ENCODE measurements around the gene NGLY1. TPM values are rescaled to one million over a fixed set of nuclear protein-coding genes. Genes with fewer than 3 reads are reported as not detected.
A peak's percentile ranks its signal among the peaks of the same experiment; 100 is the strongest.

Gene NGLY1
- total and polyA plus RNA-seq, 9 of the 15 experiments (the other 6 are each of a cell fraction or from before 2014, with no cell fraction given): 52.2 to 124 (median 87.6) TPM

GRCh38 chr3:25719321-25719720, 63.9 kb downstream of the NGLY1 start:
- no peaks in the 10 kb centered on the region for H3K9me3 ChIP-seq (replicated peaks; ENCODE audit: control insufficient read depth, insufficient read depth, low read depth, low read length)
- ChIA-PET CTCF (ENCODE audit: low intra/inter-chr PET ratio) (no interaction called here), POLR2A (no interaction called here)
- no peaks in the 10 kb centered on the region for H3K4me1 ChIP-seq (replicated peaks in 1 of 2; ENCODE audit: control insufficient read depth in 2 of 2, insufficient read depth in 2 of 2, low read length in 2 of 2)
- H3K27me3 ChIP-seq (ENCODE audit: control insufficient read depth in 2 of 2, insufficient read depth in 2 of 2, low read length in 2 of 2): no peaks in the 10 kb centered on the region
- FAIRE-seq (no peak), ATAC-seq (no peak), DNase-seq (ENCODE audit: extremely low read depth in 1 of 4, low spot score in 3 of 4) (no peak)
- H4K20me1 ChIP-seq (replicated peaks; ENCODE audit: control insufficient read depth, insufficient read depth, low read length): no peaks in the 10 kb centered on the region
- no peak overlapping the region for H2AFZ ChIP-seq (ENCODE audit: low read depth, low read length)
- no peaks in the 10 kb centered on the region for H3K79me2 ChIP-seq (ENCODE audit: control insufficient read depth, insufficient read depth, low read length)
- H3K9me1 ChIP-seq (ENCODE audit: control insufficient read depth, insufficient read depth, low read length): no peaks in the 10 kb centered on the region
- H3K9ac ChIP-seq (ENCODE audit: insufficient read depth in 1 of 2, low read depth in 2 of 2, low read length in 2 of 2): no peak overlapping the region
- no peak overlapping the region for H3K4me3 ChIP-seq
- TSS peak; percentile 50 for BruUV-seq (replicated peaks)
- in situ Hi-C loops (cut with MboI) (no loop called here), intact Hi-C loops (cut with micrococcal nuclease) (no loop called here)
- H3K4me2 ChIP-seq (ENCODE audit: insufficient read depth, low read length): no peak overlapping the region
- peaks cover 23% of the 10 kb centered on the region; the same call in 2 of the 3 replicates for H3K36me3 ChIP-seq (ENCODE audit: control insufficient read depth, insufficient read depth, low read length)
- no peak overlapping the region for H3K27ac ChIP-seq (ENCODE audit: extremely low read depth, low read depth, low read length)
- 85% methylated on average over 1 of the region's 1 CpG for WGBS (ENCODE audit: insufficient coverage, low coverage, missing lambda C conversion rate)
- TF ChIP-seq SREBF2 (CRISPR knock-in tag; IDR thresholded peaks at IDR 0.05) (no peak), ZKSCAN1 (IDR thresholded peaks at IDR 0.05; ENCODE audit: low read depth, low read length) (no peak), ZBTB17 (CRISPR knock-in tag; IDR thresholded peaks at IDR 0.05) (no peak), TCF7L2 (IDR thresholded peaks at IDR 0.05; ENCODE audit: low read depth, low read length) (no peak)

- WGBS (ENCODE audit: insufficient coverage, low coverage, missing lambda C conversion rate): 35% methylated on average over 11 of the region's 11 CpGs
- Histone ChIP-seq H3K27ac (ENCODE audit: extremely low read depth, low read depth, low read length) (no peak overlapping the region), H3K4me2 (ENCODE audit: insufficient read depth, low read length) (no peak overlapping the region), H3K27me3 (ENCODE audit: control insufficient read depth in 2 of 2, insufficient read depth in 2 of 2, low read length in 2 of 2) (no peaks in the 10 kb centered on the region; a peak in 1 of 5 replicates), H4K20me1 (replicated peaks; ENCODE audit: control insufficient read depth, insufficient read depth, low read length) (no peaks in the 10 kb centered on the region), H2AFZ (ENCODE audit: low read depth, low read length) (peak overlapping the region; percentile 46), H3K4me1 (replicated peaks in 1 of 2; ENCODE audit: control insufficient read depth in 2 of 2, insufficient read depth in 2 of 2, low read length in 2 of 2) (no peaks in the 10 kb centered on the region), H3K36me3 (ENCODE audit: control insufficient read depth, insufficient read depth, low read length) (no peaks in the 10 kb centered on the region), H3K9me3 (replicated peaks; ENCODE audit: control insufficient read depth, insufficient read depth, low read depth, low read length) (no peaks in the 10 kb centered on the region), H3K79me2 (ENCODE audit: control insufficient read depth, insufficient read depth, low read length) (no peaks in the 10 kb centered on the region), H3K9ac (ENCODE audit: insufficient read depth in 1 of 2, low read depth in 2 of 2, low read length in 2 of 2) (no peak overlapping the region), H3K4me3 (no peak overlapping the region), H3K9me1 (ENCODE audit: control insufficient read depth, insufficient read depth, low read length) (no peaks in the 10 kb centered on the region)
- no TSS peak for BruUV-seq (replicated peaks)
- FAIRE-seq: no peak
- peak; percentile 46 for ATAC-seq
- peak in 1 of 4 experiments; percentile 6 for DNase-seq (ENCODE audit: extremely low read depth in 1 of 4, low spot score in 3 of 4)
- ChIA-PET CTCF (ENCODE audit: low intra/inter-chr PET ratio) (no interaction called here), POLR2A (no interaction called here)
- in situ Hi-C loops (cut with MboI) (no loop called here), intact Hi-C loops (cut with micrococcal nuclease) (no loop called here)
- no peak for TF ChIP-seq FOXO4 (CRISPR knock-in tag; IDR thresholded peaks at IDR 0.05)
- no peak for TF ChIP-seq TOE1 (IDR thresholded peaks at IDR 0.05; ENCODE audit: borderline replicate concordance)
- TF ChIP-seq TOE1 (CRISPR knock-in tag; IDR thresholded peaks at IDR 0.05; ENCODE audit: borderline replicate concordance, low read depth): no peak
- TF ChIP-seq RBM22 (IDR thresholded peaks at IDR 0.05; ENCODE audit: low read depth, low read length, poor library complexity, severe bottlenecking): no peak
- TF ChIP-seq ZBTB12 (CRISPR knock-in tag; IDR thresholded peaks at IDR 0.05): no peak
- no peak for TF ChIP-seq YBX1 (IDR thresholded peaks at IDR 0.05)
- TF ChIP-seq MCM3 (IDR thresholded peaks at IDR 0.05): no peak
- no peak for TF ChIP-seq NFRKB (IDR thresholded peaks at IDR 0.05; ENCODE audit: low read depth)
- no peak for TF ChIP-seq ZNF277 (CRISPR knock-in tag; IDR thresholded peaks at IDR 0.05; ENCODE audit: borderline replicate concordance)
- no peak for TF ChIP-seq PHTF2 (CRISPR knock-in tag; IDR thresholded peaks at IDR 0.05)
Observed at GRCh38 chr3:25713341-25713985, 69.8 kb downstream of the NGLY1 start.
